Measurements from ENCODE around the gene LYRM9. TPM values are rescaled to one million over a fixed set of nuclear protein-coding genes. Genes with fewer than 3 reads are reported as not detected.
"Not testable (repeated sequence)": the region's sequence is repeated elsewhere in the genome, so short reads cannot be mapped to it uniquely, and the experiment has no call there.

The LYRM9 gene
- total RNA-seq, 2 experiments from 2014 or later: 3.0 to 4.0 TPM

DNA sequence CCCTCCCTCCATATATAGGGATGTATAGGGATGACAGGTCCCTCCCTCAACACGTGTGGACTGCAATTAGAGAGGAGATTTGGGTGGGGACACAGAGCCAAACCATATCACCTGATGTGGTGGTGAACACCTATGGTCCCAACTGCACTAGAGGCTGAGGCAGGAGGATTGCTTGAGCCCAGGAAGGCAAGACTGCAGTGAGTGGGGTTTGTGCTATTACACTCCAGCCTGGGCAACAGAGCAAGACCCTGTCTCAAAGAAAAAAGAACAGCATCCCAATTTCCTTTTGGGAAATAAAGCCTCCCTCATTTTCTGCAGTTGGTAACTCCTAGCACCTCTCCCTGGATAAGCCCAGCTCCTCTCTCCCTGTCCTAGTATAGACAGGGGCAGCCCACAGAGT is 23.8 kb upstream of the LYRM9 start:
- H3K4me3 Mint-ChIP-seq: no peak overlapping the region
- no peaks in the 10 kb centered on the region for H3K4me1 Mint-ChIP-seq
- H3K27me3 Mint-ChIP-seq: peaks cover 10% of the 10 kb centered on the region
- no peak for DNase-seq
- H3K9me3 Mint-ChIP-seq: no peaks in the 10 kb centered on the region
- no peak overlapping the region for H3K27ac Mint-ChIP-seq
- H3K36me3 Mint-ChIP-seq: no peaks in the 10 kb centered on the region

DNA sequence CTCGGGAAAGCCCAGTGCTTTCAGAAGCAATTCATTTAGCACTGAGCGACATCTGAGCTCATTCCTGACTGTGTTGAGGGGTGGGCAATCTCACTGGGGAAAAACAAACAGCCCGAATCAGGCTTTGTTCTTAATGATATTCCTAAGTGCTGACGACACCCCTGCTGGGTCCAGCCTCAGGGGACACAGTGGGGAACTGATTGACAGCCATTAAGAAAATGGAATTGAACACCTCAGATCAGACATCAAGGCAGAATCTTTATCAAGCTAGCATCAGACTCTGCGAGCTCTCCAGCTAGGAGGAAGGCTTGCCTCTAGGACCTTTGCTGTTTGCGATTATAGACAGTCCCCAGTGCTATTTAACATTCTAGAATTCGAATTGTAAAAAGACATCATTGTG is 22.5 kb upstream of the LYRM9 start:
- Mint-ChIP-seq H3K27me3 (peaks cover 10% of the 10 kb centered on the region), H3K36me3 (no peaks in the 10 kb centered on the region), H3K4me3 (no peak overlapping the region), H3K27ac (no peak overlapping the region), H3K9me3 (no peaks in the 10 kb centered on the region), H3K4me1 (no peaks in the 10 kb centered on the region)
- no peak for DNase-seq

DNA sequence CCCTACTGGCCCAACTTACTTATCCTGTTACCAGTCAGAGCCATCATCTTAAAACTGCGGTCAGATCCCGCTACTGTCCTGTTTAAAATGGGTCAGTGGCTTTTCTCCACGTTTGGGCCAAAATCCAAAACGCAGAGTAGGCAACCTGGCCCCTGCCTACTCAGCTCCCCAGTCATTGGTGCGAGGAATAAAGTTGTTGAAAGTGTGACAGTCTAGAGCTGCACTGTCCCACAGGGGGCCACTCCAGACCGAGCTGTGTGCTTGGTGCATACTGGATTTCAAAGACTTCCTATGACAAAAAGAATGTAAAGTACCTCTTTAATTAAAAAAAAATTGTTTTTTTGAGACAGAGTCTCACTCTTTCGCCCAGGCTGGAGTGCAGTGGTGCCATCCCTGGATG is 21.2 kb upstream of the LYRM9 start:
- no peak for DNase-seq
- no peaks in the 10 kb centered on the region for H3K9me3 Mint-ChIP-seq
- no peaks in the 10 kb centered on the region for H3K4me1 Mint-ChIP-seq
- H3K4me3 Mint-ChIP-seq: no peak overlapping the region
- H3K27me3 Mint-ChIP-seq: peaks cover 5% of the 10 kb centered on the region
- H3K27ac Mint-ChIP-seq: no peak overlapping the region
- H3K36me3 Mint-ChIP-seq: no peaks in the 10 kb centered on the region

DNA sequence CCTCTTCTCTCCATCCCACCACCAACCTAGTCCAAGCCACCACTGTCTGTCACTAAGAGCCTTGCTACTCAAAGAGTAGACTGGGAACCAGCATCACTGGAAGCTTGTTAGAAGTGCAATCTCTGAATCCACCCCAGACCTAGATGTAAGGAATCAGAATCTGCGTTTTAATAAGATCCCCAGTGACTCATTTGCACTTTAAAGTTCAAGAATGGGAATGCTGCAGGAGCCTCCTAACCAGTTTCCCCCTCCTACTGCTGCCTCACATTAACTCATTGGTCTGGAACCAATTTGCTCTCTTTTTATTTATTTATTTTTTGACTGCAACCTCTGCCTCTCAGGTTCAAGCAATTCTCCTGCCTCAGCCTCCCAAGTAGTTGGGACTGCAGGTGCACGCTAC is 19.8 kb upstream of the LYRM9 start:
- Mint-ChIP-seq H3K4me3 (no peak overlapping the region), H3K9me3 (no peaks in the 10 kb centered on the region), H3K27me3 (peaks cover 5% of the 10 kb centered on the region), H3K27ac (no peak overlapping the region), H3K36me3 (no peaks in the 10 kb centered on the region), H3K4me1 (no peaks in the 10 kb centered on the region)
- DNase-seq: no peak

DNA sequence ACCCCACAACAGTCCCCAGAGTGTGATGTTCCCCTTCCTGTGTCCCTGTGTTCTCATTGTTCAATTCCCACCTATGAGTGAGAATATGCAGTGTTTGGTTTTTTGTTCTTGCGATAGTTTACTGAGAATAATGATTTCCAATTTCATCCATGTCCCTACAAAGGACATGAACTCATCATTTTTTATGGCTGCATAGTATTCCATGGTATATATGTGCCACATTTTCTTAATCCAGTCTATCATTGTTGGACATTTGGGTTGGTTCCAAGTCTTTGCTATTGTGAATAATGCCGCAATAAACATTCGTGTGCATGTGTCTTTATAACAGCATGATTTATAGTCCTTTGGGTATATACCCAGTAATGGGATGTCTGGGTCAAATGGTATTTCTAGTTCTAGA is 19.1 kb upstream of the LYRM9 start:
- peaks cover 10% of the 10 kb centered on the region for H3K27me3 Mint-ChIP-seq
- not testable (repeated sequence) for DNase-seq, H3K4me3 Mint-ChIP-seq, H3K4me1 Mint-ChIP-seq, H3K27ac Mint-ChIP-seq, H3K36me3 Mint-ChIP-seq, H3K9me3 Mint-ChIP-seq

DNA sequence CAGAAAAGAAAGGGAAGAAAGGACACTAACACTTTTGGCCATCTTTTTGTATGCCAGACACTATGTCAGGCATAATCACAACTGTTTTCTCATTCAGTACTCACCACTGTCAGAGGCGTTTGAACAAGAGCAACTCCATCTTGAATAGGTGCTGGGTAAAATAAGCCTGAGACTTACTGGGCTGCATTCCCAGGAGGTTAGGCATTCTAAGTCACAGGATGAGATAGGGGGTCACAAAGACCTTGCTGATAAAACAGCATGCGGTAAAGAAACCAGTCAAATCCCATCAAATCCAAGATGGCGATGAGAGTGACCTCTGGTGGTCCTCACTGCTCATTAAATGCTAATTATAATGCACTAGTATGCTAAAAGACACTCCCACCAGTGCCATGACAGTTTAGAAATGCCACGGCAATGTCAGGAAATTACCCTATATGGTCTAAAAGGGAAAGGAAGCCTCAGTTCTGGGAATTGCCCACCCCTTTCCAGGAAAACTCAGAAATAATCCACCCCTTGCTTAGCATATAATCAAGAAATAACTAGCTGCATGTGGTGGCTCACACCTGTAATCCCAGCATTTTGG is 14.9 kb upstream of the LYRM9 start:
- no peaks in the 10 kb centered on the region for H3K4me1 Mint-ChIP-seq
- no peak overlapping the region for H3K4me3 Mint-ChIP-seq
- no peaks in the 10 kb centered on the region for H3K36me3 Mint-ChIP-seq
- H3K27ac Mint-ChIP-seq: no peak overlapping the region
- peak; percentile 3 for DNase-seq
- H3K9me3 Mint-ChIP-seq: no peaks in the 10 kb centered on the region
- H3K27me3 Mint-ChIP-seq: peaks cover 15% of the 10 kb centered on the region

DNA sequence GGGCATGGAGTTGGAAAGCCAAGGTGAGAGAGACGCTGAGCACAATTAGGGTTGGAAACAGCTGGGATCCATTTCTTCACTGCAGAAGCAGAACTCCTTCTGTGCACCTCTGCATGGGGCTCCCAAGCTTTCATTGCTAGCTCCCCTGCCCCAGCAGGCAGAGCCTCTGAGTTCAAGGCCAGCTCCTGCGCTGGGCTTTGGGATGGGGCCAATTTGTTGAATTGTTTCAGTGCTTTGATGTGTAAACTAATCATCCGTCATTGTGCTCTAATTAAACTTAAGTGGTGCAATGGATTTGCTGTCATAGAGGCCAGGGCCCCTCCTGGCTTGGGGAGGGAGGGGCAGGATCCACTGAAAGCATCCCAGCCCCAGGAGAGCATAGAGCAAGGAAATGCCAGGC is 13.5 kb upstream of the LYRM9 start:
- Mint-ChIP-seq H3K36me3 (no peaks in the 10 kb centered on the region), H3K27ac (no peak overlapping the region), H3K4me1 (no peaks in the 10 kb centered on the region), H3K9me3 (no peaks in the 10 kb centered on the region), H3K4me3 (no peak overlapping the region), H3K27me3 (peaks cover 19% of the 10 kb centered on the region)
- DNase-seq: no peak

DNA sequence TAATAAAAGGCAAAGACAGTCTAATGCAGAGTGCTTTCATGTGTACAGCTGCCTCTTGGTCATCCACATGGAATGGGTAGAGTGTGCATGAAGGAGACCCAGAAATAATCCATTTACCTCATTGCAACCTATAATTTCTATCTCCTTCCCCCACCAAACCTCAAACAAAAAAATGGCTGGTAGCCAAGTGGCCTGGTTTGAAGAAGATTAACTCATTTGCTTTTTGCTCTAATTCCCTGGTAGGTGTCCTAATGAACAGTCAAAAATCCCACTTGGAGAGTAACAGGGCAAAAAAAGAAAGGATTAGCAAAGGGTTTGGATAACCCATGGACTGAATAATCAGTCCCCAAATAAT is 13.0 kb upstream of the LYRM9 start:
- no peaks in the 10 kb centered on the region for H3K36me3 Mint-ChIP-seq
- H3K4me3 Mint-ChIP-seq: no peak overlapping the region
- no peak overlapping the region for H3K27ac Mint-ChIP-seq
- no peak for DNase-seq
- H3K4me1 Mint-ChIP-seq: no peaks in the 10 kb centered on the region
- H3K27me3 Mint-ChIP-seq: peaks cover 19% of the 10 kb centered on the region
- no peaks in the 10 kb centered on the region for H3K9me3 Mint-ChIP-seq

DNA sequence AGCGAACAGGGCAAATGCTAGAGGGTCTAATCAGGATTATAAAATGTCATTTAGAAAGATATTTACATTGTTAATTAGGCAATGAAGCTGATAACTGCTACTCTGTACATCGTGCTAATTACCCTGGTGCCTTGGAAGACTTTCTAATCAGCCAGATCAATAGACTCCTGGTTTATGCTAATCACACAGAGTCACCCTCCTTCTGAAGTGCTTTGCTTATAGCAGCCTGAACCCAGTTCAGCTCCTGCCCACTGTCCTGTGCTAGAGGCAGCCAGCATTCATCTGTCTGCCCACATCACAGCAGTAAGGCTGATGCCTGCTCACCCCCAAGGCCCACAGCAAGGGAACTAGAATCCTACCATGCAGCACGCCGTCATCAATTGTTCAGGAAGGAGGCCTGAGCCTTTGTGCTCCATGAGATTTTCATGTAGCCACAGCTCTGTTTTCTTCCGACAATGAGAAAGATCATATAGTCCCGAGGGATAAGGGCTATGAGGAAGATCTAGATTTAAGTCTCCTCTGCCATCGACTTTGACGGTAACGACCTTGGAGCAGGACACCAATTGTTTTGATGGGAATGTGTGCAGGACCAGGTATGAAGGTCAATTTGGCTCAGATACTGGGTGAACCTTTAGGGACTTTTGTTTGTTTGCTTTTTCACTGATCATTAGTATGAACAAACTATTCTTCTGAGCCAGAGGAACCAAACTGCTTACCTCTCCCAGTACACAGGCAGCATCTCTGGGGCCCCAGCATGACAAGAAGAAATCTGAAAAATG is 12.5 kb upstream of the LYRM9 start:
- Mint-ChIP-seq H3K27ac (no peak overlapping the region), H3K4me3 (no peak overlapping the region), H3K36me3 (no peaks in the 10 kb centered on the region), H3K27me3 (peaks cover 19% of the 10 kb centered on the region), H3K9me3 (no peaks in the 10 kb centered on the region), H3K4me1 (no peaks in the 10 kb centered on the region)
- DNase-seq: no peak

DNA sequence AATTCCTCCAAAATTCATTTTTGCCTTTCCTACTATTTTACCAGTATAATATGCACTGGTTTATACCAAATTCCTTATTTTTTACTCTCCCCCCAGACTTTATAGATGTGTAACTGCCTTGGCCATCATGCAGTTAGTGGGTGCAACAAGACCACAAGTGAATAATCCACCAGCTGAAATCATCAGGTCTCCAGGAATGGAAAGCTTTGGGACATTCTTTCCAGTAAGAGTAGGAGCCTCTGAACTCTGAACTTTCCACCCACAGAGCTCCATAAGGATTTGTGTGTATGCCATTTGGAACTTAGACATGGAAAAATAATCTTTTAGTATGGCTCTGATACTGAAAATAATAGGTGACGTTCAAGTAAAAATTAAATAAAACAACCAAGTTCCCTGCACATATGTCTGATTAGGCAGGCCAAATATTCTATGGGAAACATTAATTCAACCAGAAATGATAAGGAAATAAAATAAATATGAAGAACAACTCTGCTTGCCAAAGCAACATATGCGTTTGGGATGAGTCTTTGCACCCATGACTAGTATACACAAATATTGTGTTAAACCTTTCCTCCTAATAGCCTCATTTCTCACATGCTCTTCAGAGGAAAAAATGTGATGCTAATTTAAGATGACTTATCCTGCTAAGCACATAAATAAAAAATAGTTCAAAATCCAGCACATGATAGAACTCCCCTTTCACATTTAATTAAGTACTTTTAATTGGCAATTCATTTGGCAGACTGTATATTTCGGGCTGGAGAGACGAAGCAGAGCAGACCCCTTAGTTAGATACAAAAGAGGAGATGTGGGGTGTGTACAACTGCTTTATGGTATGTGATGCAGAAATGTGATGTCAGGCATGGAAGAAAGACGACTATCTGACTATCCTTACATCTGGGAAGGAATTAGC is 11.6 kb upstream of the LYRM9 start:
- Mint-ChIP-seq H3K9me3 (no peaks in the 10 kb centered on the region), H3K4me3 (no peak overlapping the region), H3K27me3 (peaks cover 22% of the 10 kb centered on the region), H3K36me3 (no peaks in the 10 kb centered on the region), H3K4me1 (no peaks in the 10 kb centered on the region), H3K27ac (no peak overlapping the region)
- DNase-seq: no peak

DNA sequence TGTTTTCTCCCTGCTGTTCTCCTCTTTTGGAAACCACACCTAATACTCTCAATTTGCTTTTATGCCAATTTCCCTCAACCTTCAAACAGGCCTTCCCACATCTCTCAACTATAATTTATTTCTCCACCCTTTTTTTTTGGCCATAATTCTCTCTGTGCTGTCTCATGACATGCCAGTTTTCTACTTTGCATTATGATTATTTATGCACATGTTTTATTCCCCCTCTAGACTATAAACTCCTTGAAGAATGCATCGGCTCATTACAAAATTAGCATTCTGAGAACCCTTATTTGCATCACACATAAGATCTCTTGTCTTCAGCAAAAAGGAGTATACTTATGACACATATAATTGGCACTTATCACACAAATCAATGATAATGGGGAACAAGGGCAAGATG is 10.9 kb upstream of the LYRM9 start:
- no peaks in the 10 kb centered on the region for H3K9me3 Mint-ChIP-seq
- H3K4me3 Mint-ChIP-seq: no peak overlapping the region
- no peak for DNase-seq
- no peak overlapping the region for H3K27ac Mint-ChIP-seq
- peaks cover 22% of the 10 kb centered on the region for H3K27me3 Mint-ChIP-seq
- no peaks in the 10 kb centered on the region for H3K36me3 Mint-ChIP-seq
- H3K4me1 Mint-ChIP-seq: no peaks in the 10 kb centered on the region

DNA sequence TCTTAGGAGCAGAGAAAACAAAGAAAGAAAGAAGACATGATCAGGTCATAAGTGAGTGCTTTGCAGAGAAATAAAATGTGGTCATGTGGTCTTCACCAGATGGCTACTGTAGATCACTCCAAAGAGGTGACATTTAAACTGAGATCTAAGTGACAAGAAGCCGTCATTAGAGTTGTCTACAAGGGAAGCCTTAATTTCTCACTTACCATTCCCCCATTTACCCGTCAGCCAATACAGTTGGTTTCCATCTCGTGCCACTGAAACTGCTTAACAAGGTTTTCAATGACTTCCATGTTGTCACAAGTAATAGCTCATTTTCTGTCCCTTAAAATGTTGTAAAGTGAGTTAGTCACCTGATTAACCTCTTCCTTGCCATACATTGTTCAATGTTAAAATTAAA is 6.4 kb upstream of the LYRM9 start:
- peaks cover 37% of the 10 kb centered on the region for H3K27me3 Mint-ChIP-seq
- no peak for DNase-seq
- H3K9me3 Mint-ChIP-seq: no peaks in the 10 kb centered on the region
- no peak overlapping the region for H3K4me3 Mint-ChIP-seq
- no peaks in the 10 kb centered on the region for H3K4me1 Mint-ChIP-seq
- no peaks in the 10 kb centered on the region for H3K36me3 Mint-ChIP-seq
- H3K27ac Mint-ChIP-seq: no peak overlapping the region

DNA sequence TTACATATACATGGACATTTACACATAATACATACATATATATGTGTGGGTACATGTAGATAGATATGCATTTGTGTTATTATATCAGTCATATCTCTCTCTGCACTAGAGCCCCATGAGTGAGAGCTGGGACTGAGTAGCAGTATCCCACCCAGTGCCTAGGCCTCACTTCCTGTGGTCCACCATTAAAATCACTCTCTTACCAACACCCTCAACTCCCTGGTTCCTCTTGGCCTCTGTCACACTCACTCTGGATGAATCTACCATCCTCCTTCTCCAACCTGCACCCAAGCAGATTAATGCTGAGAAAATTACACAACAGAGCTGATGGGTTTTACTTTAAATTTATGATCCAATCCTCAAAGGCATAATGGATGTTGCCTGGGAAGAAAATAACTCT is 4.9 kb upstream of the LYRM9 start:
- Mint-ChIP-seq H3K9me3 (no peaks in the 10 kb centered on the region), H3K27me3 (peaks cover 36% of the 10 kb centered on the region), H3K4me3 (no peak overlapping the region), H3K36me3 (no peaks in the 10 kb centered on the region), H3K27ac (no peak overlapping the region), H3K4me1 (peaks cover 6% of the 10 kb centered on the region)
- DNase-seq: no peak

DNA sequence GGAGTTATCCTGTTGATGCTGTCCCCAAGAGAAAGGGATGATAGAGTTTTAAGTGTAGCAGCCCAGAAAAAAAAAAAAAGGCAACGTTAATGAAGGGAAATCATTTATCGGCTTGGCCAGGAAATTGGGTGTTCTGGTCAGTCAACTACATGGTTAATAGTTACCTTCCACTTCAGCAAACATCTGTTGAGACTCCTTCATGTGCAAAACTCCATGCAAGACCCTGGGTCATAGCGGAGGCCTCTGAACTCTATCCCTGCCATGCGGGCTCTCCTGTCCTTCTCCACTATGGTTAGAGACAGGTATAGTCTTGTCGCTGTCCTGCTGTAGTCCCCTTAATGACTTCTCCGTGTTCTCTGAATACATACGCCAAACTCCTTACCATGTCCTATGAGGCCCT is 3.5 kb upstream of the LYRM9 start:
- no peak overlapping the region for H3K4me3 Mint-ChIP-seq
- no peaks in the 10 kb centered on the region for H3K9me3 Mint-ChIP-seq
- H3K36me3 Mint-ChIP-seq: no peaks in the 10 kb centered on the region
- DNase-seq: no peak
- peaks cover 11% of the 10 kb centered on the region for H3K4me1 Mint-ChIP-seq
- H3K27ac Mint-ChIP-seq: no peak overlapping the region
- H3K27me3 Mint-ChIP-seq: peaks cover 32% of the 10 kb centered on the region

DNA sequence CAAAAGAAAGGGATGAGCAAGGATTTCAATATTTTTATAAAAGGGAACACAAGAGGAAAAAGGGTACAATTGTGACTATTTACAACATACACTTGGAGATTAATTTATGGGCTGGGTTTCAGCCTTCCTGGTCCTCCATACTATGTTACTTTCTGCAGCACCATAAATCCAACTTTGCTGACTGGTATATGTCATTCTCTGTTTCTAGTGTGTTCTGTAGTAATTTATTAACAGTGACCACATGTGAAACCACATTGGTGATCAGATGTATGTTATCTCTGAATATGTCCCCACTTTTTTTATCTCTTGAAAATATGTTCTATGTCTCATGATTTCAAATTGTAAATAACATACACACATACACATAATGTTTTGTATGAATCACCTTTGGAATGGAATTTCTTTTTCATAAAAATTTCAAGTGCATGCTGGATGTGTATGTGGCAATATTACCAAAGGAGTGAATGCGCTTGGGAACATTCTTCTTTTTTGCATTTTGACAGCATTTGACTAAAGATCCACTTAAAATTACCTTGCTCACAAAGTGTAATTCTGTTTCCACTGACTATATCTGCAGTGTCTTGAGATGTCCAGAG is 2.9 kb upstream of the LYRM9 start:
- Mint-ChIP-seq H3K4me3 (no peak overlapping the region), H3K27me3 (peaks cover 32% of the 10 kb centered on the region), H3K4me1 (peaks cover 11% of the 10 kb centered on the region), H3K9me3 (no peaks in the 10 kb centered on the region), H3K36me3 (no peaks in the 10 kb centered on the region), H3K27ac (no peak overlapping the region)
- no peak for DNase-seq

Measured in activated naive CD8-positive, alpha-beta T cell treated with anti-CD3 and anti-CD28 coated beads for 36 hours (primary cell).